NCI-H1092 (cell line): ENCODE measurements around the gene WAPL.

Experiments
- DNase-seq: peaks from one replicate; lab custom pipeline; 2025; lab: John Stamatoyannopoulos, UW

Gene WAPL

GRCh38 chr10:86524225-86524962 is 2.8 kb upstream of the WAPL start:
- no peak for DNase-seq

GRCh38 chr10:86523348-86523747 is 1.8 kb upstream of the WAPL start:
- no peak for DNase-seq

GRCh38 chr10:86522510-86522855 is 891 bp upstream of the WAPL start:
- DNase-seq = no peak

GRCh38 chr10:86520871-86521677 is 518 bp downstream of the WAPL start:
- no peak for DNase-seq

GRCh38 chr10:86518781-86519180 is 2.8 kb downstream of the WAPL start:
- DNase-seq = no peak

GRCh38 chr10:86512137-86512536 is 9.5 kb downstream of the WAPL start:
- DNase-seq = no peak

- no peak for DNase-seq
Observed at GRCh38 chr10:86511027-86511865, 10.3 kb downstream of the WAPL start.

GRCh38 chr10:86509145-86509544 is 12.4 kb downstream of the WAPL start:
- DNase-seq = no peak

- DNase-seq = no peak
Observed at GRCh38 chr10:86508217-86508616, 13.4 kb downstream of the WAPL start.

- DNase-seq = no peak
Observed at GRCh38 chr10:86506499-86506898, 15.1 kb downstream of the WAPL start.

- no peak for DNase-seq
Observed at GRCh38 chr10:86506062-86506461, 15.5 kb downstream of the WAPL start.

- no peak for DNase-seq
Observed at GRCh38 chr10:86504510-86504909, 17.1 kb downstream of the WAPL start.

- no peak for DNase-seq
Observed at GRCh38 chr10:86500846-86501245, 20.7 kb downstream of the WAPL start.

- DNase-seq = no peak
Observed at GRCh38 chr10:86498598-86498997, 23.0 kb downstream of the WAPL start.

- DNase-seq = no peak
Observed at GRCh38 chr10:86497621-86498020, 24.0 kb downstream of the WAPL start.

GRCh38 chr10:86489960-86490612 is 31.5 kb downstream of the WAPL start:
- no peak for DNase-seq

- no peak for DNase-seq
Observed at GRCh38 chr10:86489071-86489810, 32.4 kb downstream of the WAPL start.

- DNase-seq = no peak
Observed at GRCh38 chr10:86486856-86487255, 34.7 kb downstream of the WAPL start.

- no peak for DNase-seq
Observed at GRCh38 chr10:86483664-86484063, 37.9 kb downstream of the WAPL start.

GRCh38 chr10:86481761-86482160 is 39.8 kb downstream of the WAPL start:
- DNase-seq = no peak

GRCh38 chr10:86480571-86480970 is 41.0 kb downstream of the WAPL start:
- DNase-seq = no peak
